Hippocampal formation (tissue), 2 donors: ENCODE measurements around the gene TEX2.
"Not testable (repeated sequence)": the region's sequence is repeated elsewhere in the genome, so short reads cannot be mapped to it uniquely, and the experiment has no call there.

ENCODE experiments used
- DNase-seq, 2 donors: peaks; one replicate each; lab custom pipeline; 2025; lab: John Stamatoyannopoulos, UW

The TEX2 gene

GRCh38 chr17:64212122-64212521 is 50.9 kb downstream of the TEX2 start:
- DNase-seq = no peak

GRCh38 chr17:64209983-64210382 is 53.1 kb downstream of the TEX2 start:
- DNase-seq = no peak

GRCh38 chr17:64209356-64209941 is 53.6 kb downstream of the TEX2 start:
- no peak for DNase-seq

- not testable (repeated sequence) for DNase-seq
Measured at GRCh38 chr17:64208656-64209055, 54.4 kb downstream of the TEX2 start.

GRCh38 chr17:64205804-64206203 is 57.3 kb downstream of the TEX2 start:
- DNase-seq = no peak

- no peak for DNase-seq
Measured at GRCh38 chr17:64203630-64204029, 59.4 kb downstream of the TEX2 start.

GRCh38 chr17:64202683-64203344 is 60.2 kb downstream of the TEX2 start:
- peak; percentile 55 to 84 for DNase-seq

GRCh38 chr17:64200080-64201032 is 62.7 kb downstream of the TEX2 start:
- peak in 1 of 2 donors; percentile 24 for DNase-seq

- no peak for DNase-seq
Measured at GRCh38 chr17:64198331-64199090, 64.5 kb downstream of the TEX2 start.

- DNase-seq = no peak
Measured at GRCh38 chr17:64196601-64197000, 66.5 kb downstream of the TEX2 start.

GRCh38 chr17:64193561-64193960 is 69.5 kb downstream of the TEX2 start:
- no peak for DNase-seq

- DNase-seq = no peak
Measured at GRCh38 chr17:64192589-64192988, 70.5 kb downstream of the TEX2 start.

GRCh38 chr17:64190472-64190871 is 72.6 kb downstream of the TEX2 start:
- no peak for DNase-seq

GRCh38 chr17:64188088-64188487 is 75.0 kb downstream of the TEX2 start:
- no peak for DNase-seq

GRCh38 chr17:64187093-64187895 is 75.8 kb downstream of the TEX2 start:
- DNase-seq = no peak

- no peak for DNase-seq
Measured at GRCh38 chr17:64186171-64187092, 76.6 kb downstream of the TEX2 start.

- not testable (repeated sequence) for DNase-seq
Measured at GRCh38 chr17:64185557-64185956, 77.5 kb downstream of the TEX2 start.

GRCh38 chr17:64185101-64185500 is 78.0 kb downstream of the TEX2 start:
- DNase-seq = no peak

GRCh38 chr17:64183815-64184214 is 79.2 kb downstream of the TEX2 start:
- no peak for DNase-seq
